NB4 (cell line): Measurements from ENCODE around the gene NDRG4.

ENCODE experiments used
- CTCF ChIP-seq: IDR thresholded peaks from one replicate; pipeline ENCODE4 v1.5.1; 2012; ENCODE audit warnings: low read depth, low read length
- POLR2A ChIP-seq: IDR thresholded peaks from 2 replicates; pipeline ENCODE4 v1.6.1; 2011; ENCODE audit warnings: mild to moderate bottlenecking; ENCODE audit not compliant: insufficient read length; ENCODE audit errors: extremely low read depth

- TF ChIP-seq CTCF: no peak
- no peak for TF ChIP-seq POLR2A
Measured at GRCh38 chr16:58502217-58502921, 2.4 kb downstream of the NDRG4 start.
